Endothelial cell of umbilical vein (primary cell): ENCODE data around the gene WBP2. TPM values are rescaled to one million over a fixed set of nuclear protein-coding genes. Genes with fewer than 3 reads are reported as not detected.

Source experiments
- BruUV-seq: library from RNA; stranded (reverse); fragments of 400-500 nt; replicated peaks from 2 replicates; lab custom pipeline; 2021; lab: Mats Ljungman, UMichigan
- CTCF ChIA-PET: fragments of 300-600, 350-600 bp; sonication (Branson Sonifier 250); formaldehyde crosslinking; loops from one replicate; lab custom pipeline; 2021; ENCODE audit warnings: antibody characterized with exemption, inconsistent platforms; lab: Charles Lee
- POLR2A ChIA-PET: fragments of 300-600, 350-600 bp; sonication (Branson Sonifier 250); formaldehyde crosslinking; loops from one replicate; lab custom pipeline; 2021; ENCODE audit warnings: antibody characterized with exemption, inconsistent platforms; lab: Charles Lee
- DNase-seq: peaks from one replicate; pipeline ENCODE4 v3.0.0-alpha.2; 2011; ENCODE audit warnings: low read depth, low spot score
- FAIRE-seq: peaks from 2 replicates; lab custom pipeline; 2011; peaks lifted over from hg19 to GRCh38; lab: Jason Lieb, UNC
- H2AFZ ChIP-seq: 2 replicates; pipeline ENCODE4 v1.6.0; 2012; ENCODE audit warnings: low read depth, low read length, control low read depth, inconsistent platforms
- H3K27ac ChIP-seq: 2 replicates; pipeline ENCODE4 v1.5.1; 2011; ENCODE audit warnings: low read depth, mild to moderate bottlenecking, control low read depth, low read length, moderate library complexity; ENCODE audit not compliant: insufficient read depth
- H3K27me3 ChIP-seq, 2 experiments: 2 replicates each; pipeline versions ENCODE4 v1.6.0 to v1.6.1; 2011; ENCODE audit warnings: low read length in 2 of 2, mixed read lengths in 1 of 2; ENCODE audit not compliant: control insufficient read depth in 2 of 2, insufficient read depth in 2 of 2
- H3K36me3 ChIP-seq, 2 experiments: 2 replicates in 1 of 2; 3 replicates in 1 of 2; pipeline ENCODE4 v1.5.1; 2011; ENCODE audit warnings: low read length in 2 of 2, mild to moderate bottlenecking in 1 of 2, moderate library complexity in 1 of 2; ENCODE audit not compliant: control insufficient read depth in 2 of 2, insufficient read depth in 2 of 2; ENCODE audit errors: extremely low read depth in 1 of 2
- H3K4me1 ChIP-seq: 3 replicates; pipeline ENCODE4 v1.5.1; 2011; ENCODE audit warnings: mild to moderate bottlenecking, low read length; ENCODE audit not compliant: control insufficient read depth, insufficient read depth; ENCODE audit errors: extremely low read depth
- H3K4me2 ChIP-seq: 2 replicates; pipeline ENCODE4 v1.6.1; 2011; ENCODE audit warnings: low read length, control low read depth, mixed read lengths; ENCODE audit not compliant: insufficient read depth
- H3K4me3 ChIP-seq, 3 experiments: fragments of 200-600 bp in 1 of 3; sonication (generic), shearing (Covaris generic) in 1 of 3; replicated peaks in 1 of 3; 2 replicates each; pipeline ENCODE4 v1.5.1; 2011 to 2016; ENCODE audit warnings: control low read depth in 3 of 3, low read length in 3 of 3, mild to moderate bottlenecking in 2 of 3, inconsistent platforms in 1 of 3, low read depth in 1 of 3, moderate library complexity in 1 of 3; ENCODE audit not compliant: insufficient read depth in 1 of 3
- H3K79me2 ChIP-seq: 2 replicates; pipeline ENCODE4 v1.6.0; 2012; ENCODE audit warnings: low read length, inconsistent platforms; ENCODE audit not compliant: control insufficient read depth, insufficient read depth
- H3K9ac ChIP-seq: replicated peaks from 2 replicates; pipeline ENCODE3; 2011; ENCODE audit warnings: low read length, control low read depth; ENCODE audit not compliant: insufficient read depth; ENCODE audit errors: extremely low read depth
- H3K9me1 ChIP-seq: replicated peaks from 3 replicates; pipeline ENCODE4 v1.6.0; 2011; ENCODE audit warnings: mild to moderate bottlenecking, low read length; ENCODE audit not compliant: control insufficient read depth, insufficient read depth; ENCODE audit errors: extremely low read depth
- H3K9me3 ChIP-seq: replicated peaks from 2 replicates; pipeline ENCODE4 v1.5.1; 2012; ENCODE audit warnings: low read length, inconsistent platforms; ENCODE audit not compliant: control insufficient read depth, insufficient read depth
- H4K20me1 ChIP-seq: replicated peaks from 2 replicates; pipeline ENCODE3; 2011; ENCODE audit warnings: mild to moderate bottlenecking, low read length; ENCODE audit not compliant: control insufficient read depth, insufficient read depth; ENCODE audit errors: extremely low read depth
- CTCF ChIP-seq, 2 donors: IDR thresholded peaks; 1 replicate in 1 of 2; 2 replicates in 1 of 2; pipeline ENCODE4 v1.5.1; 2011; ENCODE audit warnings: low read length in 2 of 2, mild to moderate bottlenecking in 2 of 2, moderate library complexity in 2 of 2, control low read depth in 1 of 2, inconsistent platforms in 1 of 2, low read depth in 1 of 2; ENCODE audit not compliant: insufficient read depth in 1 of 2; ENCODE audit errors: extremely low read depth in 1 of 2
- EZH2 ChIP-seq: IDR thresholded peaks from 2 replicates; pipeline ENCODE4 v1.6.1; 2012; ENCODE audit warnings: borderline replicate concordance, low read depth, mild to moderate bottlenecking, moderate library complexity, low read length, inconsistent platforms; ENCODE audit not compliant: severe bottlenecking
- FOS ChIP-seq: IDR thresholded peaks from 2 replicates; pipeline ENCODE4 v1.6.1; 2011; ENCODE audit warnings: mild to moderate bottlenecking, low read length, moderate library complexity, borderline replicate concordance; ENCODE audit not compliant: insufficient read depth
- GATA2 ChIP-seq: IDR thresholded peaks from 2 replicates; pipeline ENCODE4 v1.7.0; 2011; ENCODE audit warnings: low read depth, mild to moderate bottlenecking, moderate library complexity, mixed read lengths, low read length; ENCODE audit not compliant: insufficient read length, insufficient read depth
- JUN ChIP-seq: IDR thresholded peaks from 2 replicates; pipeline ENCODE4 v1.6.1; 2011; ENCODE audit warnings: borderline replicate concordance, low read depth; ENCODE audit not compliant: insufficient read length, insufficient read depth
- MAX ChIP-seq: IDR thresholded peaks from 2 replicates; pipeline ENCODE4 v1.6.1; 2011; ENCODE audit not compliant: insufficient read depth, insufficient read length
- MYC ChIP-seq: IDR thresholded peaks from one replicate; pipeline ENCODE4 v1.6.1; 2011; ENCODE audit warnings: mild to moderate bottlenecking, low read depth, low read length
- POLR2A ChIP-seq: IDR thresholded peaks from 2 replicates; pipeline ENCODE4 v1.6.1; 2012; ENCODE audit warnings: low read depth, mild to moderate bottlenecking, control low read depth, low read length
- POLR2AphosphoS5 ChIP-seq: IDR thresholded peaks from 2 replicates; pipeline ENCODE4 v1.6.1; 2012; ENCODE audit warnings: low read depth, mild to moderate bottlenecking, control low read depth, low read length, moderate library complexity; ENCODE audit not compliant: insufficient read depth
- dilution Hi-C: fragments of 300-500 bp; cut with MboI; formaldehyde crosslinking; loops from one replicate; pipeline ENCODE4 v1.15.0; 2019; ENCODE audit warnings: low sequenced_read_pairs; ENCODE audit not compliant: extremely low pct_ligation_motif_present
- intact Hi-C: fragments of 100-400 bp; cut with micrococcal nuclease; formaldehyde crosslinking; loops from one replicate; pipeline ENCODE4 v1.10.0; 2022
- polyA plus RNA-seq, 4 experiments: library from polyadenylated mRNA; depleted of rRNA in 3 of 4; stranded (reverse) in 3 of 4; unstranded in 1 of 4; fragments of >200 nt; gene quantifications; 2 replicates each; pipeline versions ENCODE4 v1.2.1 to v1.2.3, GENCODE V29; 2011 to 2012; ENCODE audit warnings: missing spikeins in 1 of 4
- total RNA-seq: library from RNA; stranded (reverse); gene quantifications from 2 replicates; pipeline ENCODE4 v1.2.3, GENCODE V29; 2021

WBP2 gene
- total and polyA plus RNA-seq, 2 donors (not counting 3 experiments of a cell fraction or from before 2014, with no cell fraction given), result 81.5 to 126 TPM

- Histone ChIP-seq H4K20me1 (no peaks in the 10 kb centered on the region), H3K27ac (no peak overlapping the region), H3K36me3 (peaks cover 0 to 39% of the 10 kb centered on the region in 2 experiments), H3K4me1 (peaks cover 2% of the 10 kb centered on the region), H3K79me2 (no peaks in the 10 kb centered on the region), H3K4me2 (no peak overlapping the region), H3K9me3 (no peaks in the 10 kb centered on the region), H2AFZ (no peak overlapping the region), H3K4me3 (no peak overlapping the region), H3K9me1 (no peaks in the 10 kb centered on the region), H3K9ac (no peak overlapping the region), H3K27me3 (no peaks in the 10 kb centered on the region)
- dilution Hi-C loops, result no loop called here
- FAIRE-seq (no peak), DNase-seq (no peak)
- TF ChIP-seq JUN (no peak), EZH2 (no peak), POLR2AphosphoS5 (no peak), FOS (no peak), MYC (no peak)
- intact Hi-C loops, result no loop called here
- BruUV-seq, result no TSS peak
- CTCF ChIA-PET, result interaction anchor here (1.8 kb wide), 1 partner anchor 39 kb away, joined by 6 read pairs; no protein-coding TSS in a partner anchor
- POLR2A ChIA-PET, result no interaction called here
Measured at GRCh38 chr17:75822800-75823166, 32.4 kb downstream of the WBP2 start.

- no TSS peak for BruUV-seq
Measured at GRCh38 chr17:75822119-75822799, 32.9 kb downstream of the WBP2 start.

More at GRCh38 chr17:75822119-75822799, 32.9 kb downstream of the WBP2 start:
- ChIA-PET CTCF (interaction anchor here (1.8 kb wide), 1 partner anchor 39 kb away, joined by 6 read pairs; no protein-coding TSS in a partner anchor), POLR2A (no interaction called here)
- H3K9me1 ChIP-seq, result no peaks in the 10 kb centered on the region
- H3K4me1 ChIP-seq, result no peaks in the 10 kb centered on the region
- H3K36me3 ChIP-seq, result peaks cover 0 to 44% of the 10 kb centered on the region in 2 experiments
- no peaks in the 10 kb centered on the region for H3K27me3 ChIP-seq
- TF ChIP-seq GATA2 (no peak), FOS (no peak), POLR2A (no peak), MAX (no peak), JUN (no peak), CTCF (IDR thresholded peaks at IDR 0.05; ENCODE audit: extremely low read depth in 1 of 2, insufficient read depth in 1 of 2, low read depth in 1 of 2, low read length in 2 of 2) (no peak), POLR2AphosphoS5 (no peak), MYC (no peak), EZH2 (no peak)
- no peak overlapping the region for H3K4me2 ChIP-seq
- intact Hi-C loops, result no loop called here
- no peak for DNase-seq
- H3K27ac ChIP-seq, result no peak overlapping the region
- H4K20me1 ChIP-seq, result no peaks in the 10 kb centered on the region
- H3K4me3 ChIP-seq, result no peak overlapping the region
- dilution Hi-C loops, result no loop called here
- H3K9me3 ChIP-seq, result no peaks in the 10 kb centered on the region
- no peak for FAIRE-seq
- no peak overlapping the region for H2AFZ ChIP-seq
- H3K9ac ChIP-seq, result no peak overlapping the region
- no peaks in the 10 kb centered on the region for H3K79me2 ChIP-seq
